ENCODE data around the gene ALG13. TPM values are rescaled to one million over a fixed set of nuclear protein-coding genes. Genes with fewer than 3 reads are reported as not detected.

The ALG13 gene
- 33.3 and 36.2 TPM in 2 replicates for total RNA-seq

DNA sequence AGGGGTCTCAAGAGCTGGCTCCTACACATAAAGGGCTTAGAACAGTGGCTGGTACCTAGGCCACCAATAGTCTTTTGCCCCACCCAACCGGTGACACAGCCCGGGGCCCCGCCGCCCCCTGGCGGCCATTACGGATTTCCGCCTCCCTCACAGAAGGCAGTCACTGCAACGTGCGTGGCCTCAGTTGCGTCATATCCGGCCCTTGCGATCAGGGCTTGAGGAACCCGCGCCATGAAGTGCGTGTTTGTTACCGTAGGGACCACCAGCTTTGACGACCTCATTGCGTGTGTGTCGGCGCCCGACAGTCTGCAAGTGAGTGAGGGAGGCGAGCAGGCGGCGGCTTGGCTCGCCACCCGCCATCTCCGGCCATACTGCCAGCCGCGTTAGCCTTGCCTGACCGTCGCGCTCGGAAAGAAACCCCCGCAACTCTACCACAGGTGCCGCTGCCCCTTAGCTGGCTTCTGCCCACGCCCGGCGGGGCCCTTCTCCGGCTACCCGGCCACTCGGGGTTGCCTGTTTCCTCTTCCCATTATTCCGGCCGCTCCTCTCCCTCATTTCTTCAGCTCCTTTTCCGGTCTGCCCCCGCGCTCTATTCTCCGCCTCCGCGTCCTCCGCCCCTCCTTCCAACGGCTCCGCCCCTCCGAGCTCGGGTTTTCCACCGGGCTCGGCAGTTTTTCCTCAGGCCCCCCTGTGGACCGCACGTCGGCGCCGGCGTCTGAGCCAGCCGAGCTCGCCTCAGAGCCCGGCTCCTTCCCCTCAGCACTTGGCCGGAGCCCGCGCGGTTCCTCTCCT is at the start of gene ALG13:
Gene ALG13, plus strand, starts transcription at position 183 of the 792 bp plus-strand sequence. Its CDS starts 49 bp downstream, at position 232.

Other genes starting within 250 kb of the ALG13 start
- gene SERTM2, start 169.5 kb upstream of the ALG13 start, total RNA-seq: 0.05 and 1.5 TPM in 2 replicates
- gene TRPC5OS, start 195.0 kb downstream of the ALG13 start, total RNA-seq: not detected in 2 replicates